Measurements from ENCODE around the gene EGFL8.
"Not testable (repeated sequence)": the region's sequence is repeated elsewhere in the genome, so short reads cannot be mapped to it uniquely, and the experiment has no call there.

Gene EGFL8

DNA sequence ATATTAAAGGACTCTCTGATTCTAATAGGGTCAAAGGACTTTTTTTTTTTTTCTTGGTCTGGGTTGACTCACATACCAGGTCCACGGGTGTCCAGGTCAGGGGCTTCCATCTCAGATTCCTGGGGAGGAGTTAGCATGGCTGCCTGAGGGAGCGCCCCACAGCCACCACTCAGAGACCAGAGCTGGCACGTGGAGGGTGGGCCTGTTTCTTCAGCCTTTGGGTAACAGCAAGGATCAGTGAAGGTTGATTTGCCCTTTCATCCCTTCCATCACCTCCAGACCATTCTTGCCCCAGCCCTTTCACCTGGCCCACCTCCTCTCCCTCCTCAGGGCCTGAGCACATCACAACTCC, 33.9 kb downstream of the EGFL8 start:
- DNase-seq, result no peak

GRCh38 chr6:32198866-32199265, 34.5 kb downstream of the EGFL8 start:
- DNase-seq, result no peak

DNA sequence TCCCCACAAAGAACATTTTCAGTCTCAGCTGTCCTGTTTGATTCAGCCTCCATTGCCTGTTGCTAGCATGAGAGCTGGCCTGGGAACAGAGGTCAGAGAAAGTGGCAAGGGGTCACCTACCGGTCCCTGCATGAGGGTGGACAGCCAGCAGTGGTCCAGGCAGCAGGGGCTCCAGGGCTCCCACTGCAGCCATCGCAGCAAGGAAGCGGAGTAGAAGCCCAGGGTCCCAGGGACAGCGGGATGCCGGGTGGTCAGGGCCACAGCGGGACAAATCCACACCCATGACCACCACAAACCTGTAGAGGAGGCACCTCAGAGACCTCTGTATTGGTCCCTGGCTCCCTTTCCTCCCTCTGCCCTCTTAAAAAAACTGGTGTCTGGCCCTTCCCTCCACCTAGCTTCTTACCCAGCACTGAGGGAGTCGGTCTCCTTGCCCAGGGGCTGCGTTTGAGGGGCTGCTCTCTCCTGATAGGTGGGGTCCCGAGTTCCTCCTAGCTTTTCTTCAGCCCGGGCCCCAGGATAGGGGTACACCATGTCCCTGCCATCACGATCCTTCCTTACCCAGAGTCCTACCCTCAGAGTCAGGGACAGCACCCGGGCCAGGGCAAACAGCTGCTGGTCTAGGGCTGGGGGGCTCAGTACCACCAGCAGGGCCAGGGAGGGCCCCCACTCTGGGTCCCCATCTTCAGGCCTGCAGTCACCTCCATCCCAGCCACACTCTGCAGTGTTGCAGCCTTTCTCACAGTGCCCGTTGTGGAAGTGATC, 36.5 kb downstream of the EGFL8 start:
- DNase-seq, result no peak

DNA sequence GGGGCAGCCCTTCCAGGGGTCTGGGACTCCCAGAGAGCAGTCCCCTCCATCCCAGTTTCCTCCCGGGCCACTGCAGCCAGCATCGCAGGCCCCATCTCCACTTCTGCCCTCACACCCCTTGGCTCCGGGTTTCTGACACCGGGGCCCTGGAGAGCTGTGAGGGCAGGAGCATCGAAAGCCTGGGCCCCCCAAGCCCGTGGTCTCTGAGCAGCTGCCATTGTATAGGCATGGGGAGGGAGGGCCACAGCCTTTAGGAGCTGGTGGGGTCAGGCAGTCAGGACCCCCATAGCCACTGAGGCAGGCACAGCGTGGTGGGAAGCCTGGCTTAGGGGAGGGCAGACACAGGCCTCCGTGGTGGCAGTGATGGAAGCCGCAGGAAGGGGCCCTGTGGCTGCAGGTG, 37.8 kb downstream of the EGFL8 start:
- DNase-seq, result no peak

DNA sequence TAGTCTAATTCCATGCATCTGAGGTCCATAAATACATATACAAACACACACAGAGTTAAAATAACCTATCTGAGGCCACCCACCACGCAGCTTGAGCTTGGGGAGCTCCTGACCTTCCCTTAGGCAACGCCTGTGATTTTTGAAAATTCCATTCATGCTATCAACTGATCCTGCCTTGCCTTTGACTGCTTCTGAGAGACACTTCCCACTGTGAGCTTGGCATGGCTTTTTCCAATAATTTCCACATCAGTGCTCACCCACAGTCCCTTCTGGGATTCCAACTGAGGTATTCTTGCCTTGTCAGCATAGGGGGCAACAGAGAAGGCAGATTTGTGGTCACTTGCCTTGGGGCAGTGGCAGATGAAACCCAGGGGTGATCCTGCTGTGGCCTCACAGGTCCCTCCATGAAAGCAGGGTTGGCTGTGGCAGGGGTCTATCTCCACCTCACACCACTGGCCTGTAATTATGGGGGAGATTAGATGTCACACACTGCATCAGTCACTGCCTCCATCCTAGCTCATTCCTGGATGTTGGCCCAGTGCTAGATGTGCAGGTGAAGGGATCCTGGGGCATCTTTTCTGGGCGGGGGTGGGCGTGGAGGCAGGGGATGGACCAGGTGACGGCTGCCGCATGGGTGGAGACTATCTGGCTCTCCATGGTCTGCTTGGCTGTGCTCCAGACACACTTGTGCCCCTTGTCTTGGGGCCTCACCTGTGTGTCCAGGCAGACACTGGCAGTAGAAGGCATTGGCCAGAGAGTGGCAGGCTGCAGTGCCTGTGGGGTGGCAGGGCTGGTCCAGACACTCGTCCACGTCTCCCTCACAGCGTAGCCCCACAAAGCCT, 39.3 kb downstream of the EGFL8 start:
- DNase-seq, result no peak

GRCh38 chr6:32204268-32204715, 39.9 kb downstream of the EGFL8 start:
- DNase-seq, result no peak

GRCh38 chr6:32208996-32209395, 44.6 kb downstream of the EGFL8 start:
- DNase-seq, result no peak

DNA sequence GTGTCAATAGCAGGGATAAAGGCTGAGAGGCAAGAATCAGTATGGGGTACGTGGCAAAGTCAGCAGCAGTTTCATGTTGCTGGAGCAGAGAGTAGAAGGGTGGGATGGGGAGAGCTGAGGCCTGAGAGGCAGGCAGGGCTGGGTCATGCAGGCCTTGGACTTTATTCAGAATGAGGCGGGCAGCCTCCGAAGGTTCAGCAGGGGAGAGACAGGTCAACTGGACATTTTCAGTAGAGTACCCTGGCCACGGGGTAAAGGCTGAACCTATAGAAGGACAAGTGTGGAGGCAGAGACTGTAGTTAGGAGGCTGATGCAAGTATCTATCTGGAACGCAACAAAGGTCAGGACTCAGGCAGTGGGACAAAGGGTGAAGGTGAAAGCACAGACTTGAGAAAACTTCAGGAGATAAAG, 45.8 kb downstream of the EGFL8 start:
- no peak for DNase-seq

GRCh38 chr6:32211432-32211831, 47.0 kb downstream of the EGFL8 start:
- not testable (repeated sequence) for DNase-seq

DNA sequence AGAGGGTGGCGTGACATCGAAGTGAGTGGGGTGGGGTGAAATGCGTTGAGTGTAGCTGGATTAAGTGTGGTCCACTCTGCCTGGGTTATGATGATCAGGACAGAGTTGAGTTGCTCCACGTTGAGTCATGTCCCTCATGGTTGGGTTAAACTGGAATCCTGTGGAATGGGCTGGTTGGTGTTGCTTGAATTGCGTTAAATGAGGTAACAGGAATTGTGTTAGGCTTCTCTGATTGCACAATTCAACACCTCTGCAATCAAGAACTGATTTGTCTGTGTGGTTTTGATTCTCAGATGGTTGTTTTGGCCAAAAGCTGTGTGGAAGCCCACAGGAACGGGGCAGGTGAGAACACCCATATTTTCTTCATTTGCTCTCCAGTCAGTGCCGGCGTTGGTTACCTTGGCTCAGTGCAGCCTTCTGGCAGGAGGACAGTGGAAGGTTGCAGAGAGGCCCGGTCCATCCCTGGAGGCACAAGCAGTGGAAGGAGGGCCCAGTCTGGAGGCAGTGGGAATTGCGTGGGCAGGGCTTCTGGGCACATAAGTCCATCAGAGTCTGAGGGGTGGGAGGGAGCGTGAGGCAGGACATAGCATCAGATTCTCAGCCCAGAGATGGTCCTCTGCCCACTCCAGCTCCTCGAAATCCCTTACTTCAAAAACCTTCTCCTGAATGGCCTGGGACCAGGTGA, 47.8 kb downstream of the EGFL8 start:
- no peak for DNase-seq

GRCh38 chr6:32213649-32214048, 49.3 kb downstream of the EGFL8 start:
- no peak for DNase-seq

DNA sequence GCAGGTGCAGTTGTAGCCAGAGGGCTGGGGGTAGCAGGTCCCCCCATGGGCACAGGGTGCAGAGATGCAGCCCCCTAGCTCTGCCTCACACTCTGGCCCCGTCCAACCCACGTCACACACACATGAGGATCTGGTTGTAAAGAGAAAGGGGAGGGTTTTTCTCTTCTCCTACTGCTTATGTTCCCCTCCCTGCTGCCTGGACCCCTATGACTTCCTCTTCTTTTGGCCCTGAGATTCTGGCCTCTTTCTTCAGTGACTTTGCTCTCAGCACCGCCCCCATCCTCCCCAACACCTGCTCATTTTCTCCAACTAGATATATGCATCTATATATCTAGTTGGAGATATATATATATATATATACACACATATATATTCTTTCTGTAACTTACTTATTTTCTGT, 49.7 kb downstream of the EGFL8 start:
- no peak for DNase-seq

- DNase-seq, result no peak
These were observed 51.2 kb downstream of the EGFL8 start for GRCh38 chr6:32215617-32216016.

DNA sequence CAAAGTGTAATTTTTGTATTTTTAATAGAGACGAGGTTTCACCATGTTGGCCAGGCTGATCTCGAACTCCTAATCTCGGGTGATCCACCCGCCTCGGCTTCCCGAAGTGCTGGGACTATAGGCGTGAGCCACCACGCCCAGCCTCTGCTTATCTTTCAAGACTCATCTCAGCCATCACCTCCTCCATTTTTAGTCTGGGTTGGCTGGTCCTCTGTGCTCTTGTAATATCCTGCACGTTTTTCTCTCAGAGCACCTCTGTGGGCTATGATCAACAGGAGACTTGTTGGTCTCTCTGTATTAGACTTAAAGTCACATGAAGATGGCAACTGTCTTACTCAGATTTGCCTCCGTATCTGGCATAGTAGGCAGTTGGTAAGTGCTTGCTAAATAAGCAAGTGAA, 51.9 kb downstream of the EGFL8 start:
- no peak for DNase-seq

- DNase-seq, result no peak
These were observed 52.6 kb downstream of the EGFL8 start for GRCh38 chr6:32216998-32217397.

Data from NCI-H1930 (cell line).